Loucy (cell line): Measurements from ENCODE around the gene MED20.

Experiments used
- EZH2phosphoT487 ChIP-seq: fragments of 200-600 bp; IDR thresholded peaks from 2 replicates; pipeline ENCODE4 v1.6.1; 2018; ENCODE audit warnings: antibody characterized with exemption, mild to moderate bottlenecking, moderate library complexity, borderline replicate concordance
- TF ChIP-seq, protein P1 (sequence below): fragments of 200-600 bp; sonication (generic); conservative IDR thresholded peaks from 2 replicates; pipeline ENCODE4 v1.5.1; 2014; ENCODE audit warnings: mild to moderate bottlenecking, antibody characterized with exemption, low read length

DNA sequence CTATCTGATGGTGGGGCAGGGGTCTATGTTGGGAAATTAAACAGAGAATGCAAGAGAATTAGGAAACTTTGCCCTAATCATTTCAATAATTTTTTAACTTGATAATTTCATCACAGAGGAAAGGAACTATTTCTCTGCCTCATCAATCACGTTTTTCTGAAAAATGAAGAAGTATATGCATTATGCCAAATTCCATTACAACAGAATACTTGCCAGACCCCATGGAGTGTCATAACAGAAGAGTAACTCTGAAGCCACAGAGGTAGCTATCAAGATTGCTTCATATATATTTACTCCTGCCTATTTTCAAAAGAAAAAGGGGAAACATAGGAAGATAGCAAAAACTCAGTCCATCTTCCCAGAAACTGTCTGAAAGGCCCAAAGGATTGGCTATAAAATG is 20.1 kb downstream of the MED20 start:
- TF ChIP-seq, protein P1, sequence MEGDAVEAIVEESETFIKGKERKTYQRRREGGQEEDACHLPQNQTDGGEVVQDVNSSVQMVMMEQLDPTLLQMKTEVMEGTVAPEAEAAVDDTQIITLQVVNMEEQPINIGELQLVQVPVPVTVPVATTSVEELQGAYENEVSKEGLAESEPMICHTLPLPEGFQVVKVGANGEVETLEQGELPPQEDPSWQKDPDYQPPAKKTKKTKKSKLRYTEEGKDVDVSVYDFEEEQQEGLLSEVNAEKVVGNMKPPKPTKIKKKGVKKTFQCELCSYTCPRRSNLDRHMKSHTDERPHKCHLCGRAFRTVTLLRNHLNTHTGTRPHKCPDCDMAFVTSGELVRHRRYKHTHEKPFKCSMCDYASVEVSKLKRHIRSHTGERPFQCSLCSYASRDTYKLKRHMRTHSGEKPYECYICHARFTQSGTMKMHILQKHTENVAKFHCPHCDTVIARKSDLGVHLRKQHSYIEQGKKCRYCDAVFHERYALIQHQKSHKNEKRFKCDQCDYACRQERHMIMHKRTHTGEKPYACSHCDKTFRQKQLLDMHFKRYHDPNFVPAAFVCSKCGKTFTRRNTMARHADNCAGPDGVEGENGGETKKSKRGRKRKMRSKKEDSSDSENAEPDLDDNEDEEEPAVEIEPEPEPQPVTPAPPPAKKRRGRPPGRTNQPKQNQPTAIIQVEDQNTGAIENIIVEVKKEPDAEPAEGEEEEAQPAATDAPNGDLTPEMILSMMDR, result no peak
- TF ChIP-seq EZH2phosphoT487, result no peak
